Keratinocyte (primary cell): ENCODE measurements around the gene NCLN.
A peak's percentile ranks its signal among the peaks of the same experiment; 100 is the strongest.

Source experiments
- EZH2 ChIP-seq: IDR thresholded peaks from one replicate; pipeline ENCODE4 v1.6.1; 2012; ENCODE audit warnings: inconsistent platforms, mild to moderate bottlenecking, low read length, moderate library complexity
- TF ChIP-seq, protein P1 (sequence below), 3 experiments: IDR thresholded peaks in 1 of 3; conservative IDR thresholded peaks in 1 of 3; optimal IDR thresholded peaks in 1 of 3; 2 replicates in 2 of 3; 3 replicates in 1 of 3; pipeline versions ENCODE3 to v1.5.1; 2011; ENCODE audit warnings: low read length in 3 of 3, mild to moderate bottlenecking in 3 of 3, moderate library complexity in 2 of 3, control low read depth in 1 of 3, inconsistent platforms in 1 of 3; ENCODE audit not compliant: insufficient read depth in 2 of 3; ENCODE audit errors: extremely low read depth in 1 of 3

DNA sequence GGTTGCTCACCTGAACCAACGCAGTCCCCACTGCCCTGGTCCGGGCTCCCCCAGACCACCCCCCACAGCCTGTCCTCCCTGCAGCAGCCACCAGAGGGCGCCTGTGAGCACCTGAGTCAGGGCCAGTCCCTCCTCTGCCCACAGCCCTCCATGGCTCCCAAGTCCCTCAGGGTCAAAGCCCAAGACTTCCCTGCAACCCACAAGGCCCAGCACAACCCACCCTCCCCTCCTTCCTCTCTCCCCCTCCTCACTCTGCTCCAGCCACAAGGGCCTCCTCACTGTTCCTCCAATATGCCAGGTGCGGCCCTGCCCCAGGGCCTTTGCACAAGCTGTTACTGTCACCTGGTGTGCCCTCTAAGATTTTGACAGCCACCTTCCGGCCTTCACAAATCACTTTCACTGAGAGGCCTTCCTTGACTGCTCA lies 39.0 kb upstream of the NCLN start:
- TF ChIP-seq, protein P1, sequence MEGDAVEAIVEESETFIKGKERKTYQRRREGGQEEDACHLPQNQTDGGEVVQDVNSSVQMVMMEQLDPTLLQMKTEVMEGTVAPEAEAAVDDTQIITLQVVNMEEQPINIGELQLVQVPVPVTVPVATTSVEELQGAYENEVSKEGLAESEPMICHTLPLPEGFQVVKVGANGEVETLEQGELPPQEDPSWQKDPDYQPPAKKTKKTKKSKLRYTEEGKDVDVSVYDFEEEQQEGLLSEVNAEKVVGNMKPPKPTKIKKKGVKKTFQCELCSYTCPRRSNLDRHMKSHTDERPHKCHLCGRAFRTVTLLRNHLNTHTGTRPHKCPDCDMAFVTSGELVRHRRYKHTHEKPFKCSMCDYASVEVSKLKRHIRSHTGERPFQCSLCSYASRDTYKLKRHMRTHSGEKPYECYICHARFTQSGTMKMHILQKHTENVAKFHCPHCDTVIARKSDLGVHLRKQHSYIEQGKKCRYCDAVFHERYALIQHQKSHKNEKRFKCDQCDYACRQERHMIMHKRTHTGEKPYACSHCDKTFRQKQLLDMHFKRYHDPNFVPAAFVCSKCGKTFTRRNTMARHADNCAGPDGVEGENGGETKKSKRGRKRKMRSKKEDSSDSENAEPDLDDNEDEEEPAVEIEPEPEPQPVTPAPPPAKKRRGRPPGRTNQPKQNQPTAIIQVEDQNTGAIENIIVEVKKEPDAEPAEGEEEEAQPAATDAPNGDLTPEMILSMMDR (optimal IDR thresholded peaks at IDR 0.05 in 1 of 3, IDR thresholded peaks at IDR 0.05 in 1 of 3, conservative IDR thresholded peaks at IDR 0.05 in 1 of 3; ENCODE audit: extremely low read depth in 1 of 3, insufficient read depth in 2 of 3, low read length in 3 of 3), result peak; percentile 86 to 99 (median 88)
- TF ChIP-seq EZH2, result no peak
